ENCODE results near the gene VPS35.

The VPS35 gene

GRCh38 chr16:46688654-46689364, at the start of gene VPS35:
VPS35 (minus strand) TSS chr16:46689178; CDS start chr16:46689133, 45 bp downstream.
- DNase-seq = peak; percentile 98

DNA sequence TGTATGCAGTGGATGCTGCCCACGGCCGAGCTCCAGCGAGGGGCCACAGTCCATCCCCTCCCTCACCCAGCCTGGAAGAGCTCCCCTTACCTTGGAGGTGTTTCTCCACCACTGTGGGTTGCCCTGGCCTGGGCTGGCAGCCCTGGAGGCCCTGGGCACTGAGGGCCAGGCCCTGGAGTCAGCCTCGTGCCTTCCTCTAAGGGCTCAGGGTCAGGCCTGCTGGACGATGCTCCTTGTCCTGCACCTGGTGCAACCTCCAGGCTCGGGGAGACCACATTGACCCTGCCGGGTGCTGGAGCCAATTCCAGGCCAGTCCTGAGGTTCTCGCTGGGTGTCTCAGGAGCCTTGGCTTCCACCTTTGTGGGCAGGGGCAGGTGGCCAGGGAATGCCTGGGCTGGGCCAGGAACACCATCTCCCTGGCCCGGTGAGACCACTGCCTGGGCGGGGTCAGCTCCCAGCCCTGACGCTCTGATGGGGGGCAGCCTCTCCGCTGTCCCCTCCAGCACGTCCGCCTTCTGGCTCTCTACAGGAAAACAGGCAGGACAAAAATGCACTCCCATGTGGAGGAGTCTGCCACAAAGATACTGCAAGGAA, 48.7 kb upstream of the VPS35 start:
- no peak for DNase-seq

DNA sequence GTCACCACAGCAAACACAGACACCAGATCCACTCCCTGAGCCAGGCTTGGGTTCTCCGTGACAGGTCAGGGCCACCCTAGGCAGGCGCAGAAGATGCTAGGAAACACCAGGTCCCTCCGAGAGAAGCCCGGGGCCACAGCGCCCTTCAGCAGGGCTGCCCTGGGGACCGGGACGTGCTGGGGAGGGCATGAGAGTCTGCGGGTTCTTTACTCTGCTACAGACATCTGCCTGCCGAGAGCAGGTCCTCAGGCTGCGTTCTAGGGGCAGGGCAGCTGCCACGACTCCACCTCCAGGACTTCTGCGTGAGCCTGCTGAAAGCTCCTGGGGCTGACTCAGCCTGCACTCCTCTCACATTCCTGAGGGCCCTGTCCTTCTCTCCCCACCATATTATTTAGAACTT, 47.7 kb upstream of the VPS35 start:
- DNase-seq = no peak

DNA sequence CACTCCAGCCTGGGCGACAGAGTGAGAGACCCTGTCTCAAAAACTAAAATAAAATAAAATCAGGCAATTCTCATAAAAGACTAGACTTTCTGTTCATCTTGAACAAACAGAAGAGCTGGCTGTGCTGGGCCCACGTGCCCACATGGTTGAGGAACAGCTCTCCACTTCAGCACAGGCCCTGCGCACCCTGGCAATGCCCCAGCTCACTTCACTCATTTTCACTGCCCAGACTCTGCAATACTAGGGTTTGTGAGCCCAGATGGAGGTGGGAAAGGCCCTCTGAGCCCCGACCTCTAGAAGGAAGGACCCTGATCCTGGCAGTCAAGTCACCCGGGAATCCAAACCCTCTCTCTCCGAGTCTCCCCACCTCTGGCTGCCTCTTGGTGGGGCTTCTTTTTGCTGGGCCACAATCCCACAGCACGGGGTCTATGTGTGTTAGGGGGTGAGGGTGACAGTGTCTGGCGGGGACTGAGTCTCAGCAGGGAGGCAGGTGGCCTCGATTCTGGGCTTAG, 44.4 kb upstream of the VPS35 start:
- no peak for DNase-seq

DNA sequence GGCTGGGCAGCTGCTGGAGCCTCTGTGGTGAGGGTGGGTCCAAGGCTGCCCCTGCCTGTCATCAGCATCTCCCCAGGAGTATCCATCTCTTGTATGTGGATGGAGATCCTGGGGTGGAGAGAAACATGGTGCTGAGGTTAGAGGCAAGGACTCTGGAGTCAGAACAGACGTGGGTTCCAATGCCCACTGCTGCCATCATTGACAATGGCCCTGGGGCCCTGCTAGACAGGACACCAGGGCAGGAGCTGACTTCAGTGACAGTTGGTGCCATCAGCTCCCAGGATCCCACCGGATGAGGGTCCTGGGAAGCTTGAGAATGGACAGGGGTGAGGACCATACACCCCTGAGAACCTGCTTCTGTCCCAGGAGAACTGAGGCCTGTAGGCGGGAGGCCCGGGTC, 43.6 kb upstream of the VPS35 start:
- no peak for DNase-seq

GRCh38 chr16:46731691-46732555, 42.9 kb upstream of the VPS35 start:
- no peak for DNase-seq

DNA sequence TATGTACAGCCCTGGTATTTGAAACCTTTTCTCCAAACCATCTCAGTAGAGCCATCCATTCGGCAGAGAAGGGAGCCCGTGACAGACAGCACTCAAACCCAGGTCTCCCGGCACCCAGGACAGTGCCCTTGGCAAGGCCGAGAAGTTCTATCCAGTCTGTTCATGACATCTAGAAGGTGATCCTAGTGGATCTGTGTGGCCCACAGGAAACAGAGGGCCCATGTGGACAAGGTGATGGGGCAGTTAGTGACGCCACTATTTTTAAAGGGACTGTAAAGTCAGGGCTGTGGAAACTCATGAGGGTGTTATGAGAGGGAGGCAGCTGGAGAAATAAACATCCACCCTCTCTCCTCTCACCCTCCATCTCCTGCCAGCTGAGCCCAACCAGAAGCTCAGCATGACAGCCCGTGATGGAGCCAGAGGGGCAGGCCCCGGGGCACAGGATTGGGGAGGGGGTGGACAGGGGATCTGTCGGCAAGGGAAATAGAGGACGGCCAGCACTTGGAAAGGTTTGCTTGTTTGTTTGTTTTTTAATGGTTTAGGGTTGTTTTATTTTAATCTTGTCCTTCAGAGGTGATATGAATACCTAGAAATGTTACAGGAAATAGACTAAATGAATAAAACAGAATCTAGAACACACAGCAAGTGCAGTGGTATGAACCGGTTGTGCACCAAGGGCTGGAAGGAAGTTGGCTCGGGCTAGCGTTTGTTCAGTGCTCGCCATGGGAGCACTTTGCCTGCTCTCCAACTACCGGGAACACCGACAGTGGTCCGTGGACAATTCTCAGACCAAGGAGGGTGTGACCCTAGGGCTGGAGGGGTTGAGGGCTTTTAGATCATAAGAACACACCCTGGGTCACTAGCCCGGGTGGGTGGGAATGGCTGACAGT, 42.1 kb upstream of the VPS35 start:
- DNase-seq = no peak

- DNase-seq = no peak
Measured at GRCh38 chr16:46730126-46730525, 41.1 kb upstream of the VPS35 start.

GRCh38 chr16:46729326-46729995, 40.5 kb upstream of the VPS35 start:
- no peak for DNase-seq

- no peak for DNase-seq
Measured at GRCh38 chr16:46728806-46729205, 39.8 kb upstream of the VPS35 start.

- DNase-seq = no peak
Measured at GRCh38 chr16:46727630-46728029, 38.7 kb upstream of the VPS35 start.

GRCh38 chr16:46727184-46727583, 38.2 kb upstream of the VPS35 start:
- DNase-seq = no peak

DNA sequence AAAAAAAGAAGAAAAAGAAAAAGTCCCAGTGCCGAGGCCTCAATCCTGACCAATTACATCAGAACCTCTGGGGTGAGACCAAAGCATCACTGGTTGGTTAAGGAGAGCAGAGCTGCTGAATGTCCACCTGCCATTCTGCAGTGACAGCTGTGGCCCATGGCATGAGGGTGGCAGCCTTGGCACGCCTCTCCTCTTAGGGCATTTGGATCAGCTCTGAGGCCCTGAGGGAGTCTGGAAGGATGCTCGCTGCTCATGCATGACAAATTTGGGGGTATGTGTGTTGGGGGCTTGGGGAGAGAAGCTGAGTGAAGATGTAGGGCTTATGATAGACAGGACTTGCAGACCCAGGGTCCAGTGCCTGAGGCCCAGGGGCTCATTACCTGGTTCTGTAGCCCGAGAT, 32.9 kb upstream of the VPS35 start:
- DNase-seq = no peak

GRCh38 chr16:46720619-46721018, 31.6 kb upstream of the VPS35 start:
- DNase-seq = no peak

GRCh38 chr16:46719528-46719927, 30.6 kb upstream of the VPS35 start:
- no peak for DNase-seq

- DNase-seq = no peak
Measured at GRCh38 chr16:46718214-46718613, 29.2 kb upstream of the VPS35 start.

DNA sequence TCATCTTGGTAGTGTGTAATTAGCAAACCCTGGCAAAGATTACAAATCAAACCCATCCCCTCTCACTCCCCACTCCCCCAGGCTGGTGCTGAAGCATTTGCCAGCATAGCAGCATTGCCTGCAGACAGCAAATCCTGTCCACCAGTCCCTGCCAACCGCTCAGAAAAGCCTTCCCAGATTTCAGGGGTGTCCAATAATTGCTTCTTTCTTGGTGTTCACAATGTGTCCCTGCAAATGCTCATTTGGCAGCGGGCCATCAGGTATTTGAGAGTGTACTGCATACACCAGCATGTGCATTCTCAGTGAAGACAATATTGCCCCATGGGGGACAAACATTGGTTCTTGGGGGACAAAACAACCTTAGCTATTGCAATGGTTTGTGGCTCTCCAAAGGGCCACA, 28.7 kb upstream of the VPS35 start:
- no peak for DNase-seq

DNA sequence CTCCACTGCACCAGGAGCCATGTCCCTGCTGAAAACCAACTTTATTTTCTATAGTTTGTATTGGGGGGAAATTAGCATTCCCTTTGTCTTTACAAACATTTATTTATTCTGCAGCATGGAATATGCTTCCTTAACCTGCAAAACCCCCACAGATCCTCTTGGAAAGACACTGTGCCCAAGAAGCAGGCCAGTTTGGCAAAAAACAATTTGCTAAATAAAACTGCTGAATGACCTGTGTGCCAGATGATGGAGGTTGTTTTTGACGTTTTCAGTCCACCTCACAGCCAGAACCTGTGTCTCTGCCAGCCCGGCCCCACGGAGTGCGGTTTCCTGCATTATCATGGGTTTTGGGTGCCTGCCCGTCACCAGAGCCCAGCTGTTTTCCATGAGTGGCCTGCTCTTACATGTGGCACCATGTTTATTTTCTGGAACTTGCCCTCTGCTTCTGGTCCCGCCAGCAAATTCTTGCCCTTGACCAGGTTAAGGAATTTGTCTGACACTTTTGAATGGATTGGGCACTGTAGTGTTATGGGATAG, 26.9 kb upstream of the VPS35 start:
- no peak for DNase-seq

DNA sequence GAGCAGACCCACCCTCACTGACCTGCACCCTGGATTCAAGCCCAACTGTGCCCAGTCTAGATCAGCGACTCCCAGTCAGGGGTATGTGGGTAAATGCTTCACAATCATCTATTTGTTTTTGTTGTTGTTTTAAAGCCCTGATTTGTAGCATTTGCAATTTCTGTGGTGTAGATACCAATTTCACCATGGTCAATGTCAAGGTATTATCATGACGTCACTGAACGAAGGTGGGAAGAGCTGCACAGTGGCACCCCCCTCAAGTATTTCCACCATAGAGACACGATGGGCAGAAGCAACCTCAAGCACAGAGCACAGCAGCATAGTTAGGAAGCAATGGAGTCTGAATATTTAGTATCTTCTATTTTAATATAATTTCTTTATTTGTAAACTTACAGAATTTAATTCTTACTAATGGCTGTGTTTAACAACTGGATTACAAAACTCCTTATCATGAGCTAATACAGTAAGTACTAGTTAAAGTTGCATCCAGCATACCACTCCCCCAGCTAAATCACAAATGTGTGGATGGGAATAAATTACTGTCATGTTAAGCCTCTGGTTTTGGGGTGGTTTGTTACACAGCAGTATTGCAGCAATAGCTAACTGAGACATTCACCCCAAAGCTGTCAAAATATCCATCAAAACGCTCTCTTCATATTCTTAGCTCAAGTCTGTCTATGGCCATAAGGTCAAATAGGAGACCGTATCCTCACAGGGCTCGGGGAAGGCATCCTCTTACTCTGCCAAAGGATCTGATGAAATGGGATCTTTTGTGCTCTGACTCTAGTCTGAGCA, 26.0 kb upstream of the VPS35 start:
- no peak for DNase-seq

- DNase-seq = no peak
Measured at GRCh38 chr16:46713634-46714033, 24.7 kb upstream of the VPS35 start.

- no peak for DNase-seq
Measured at GRCh38 chr16:46712911-46713310, 23.9 kb upstream of the VPS35 start.
